OCI-LY7 (cell line): ENCODE measurements around the gene LSM4.

Experiments used
- CTCF ChIP-seq: fragments of 200-600 bp; sonication (generic); conservative IDR thresholded peaks from 2 replicates; pipeline ENCODE4 v1.5.1; 2014; ENCODE audit warnings: mild to moderate bottlenecking, antibody characterized with exemption, low read length, moderate library complexity, mixed read lengths
- EZH2phosphoT487 ChIP-seq: fragments of 200-600 bp; sonication (generic); IDR thresholded peaks from 2 replicates; pipeline ENCODE4 v1.6.1; 2018; ENCODE audit warnings: low read depth, borderline replicate concordance, mild to moderate bottlenecking, mixed run types, antibody characterized with exemption, low read length, moderate library complexity, mixed read lengths

GRCh38 chr19:18306209-18306887 is 16.5 kb downstream of the LSM4 start:
- TF ChIP-seq CTCF (no peak), EZH2phosphoT487 (no peak)
